ENCODE results near the gene PALLD.

DNA sequence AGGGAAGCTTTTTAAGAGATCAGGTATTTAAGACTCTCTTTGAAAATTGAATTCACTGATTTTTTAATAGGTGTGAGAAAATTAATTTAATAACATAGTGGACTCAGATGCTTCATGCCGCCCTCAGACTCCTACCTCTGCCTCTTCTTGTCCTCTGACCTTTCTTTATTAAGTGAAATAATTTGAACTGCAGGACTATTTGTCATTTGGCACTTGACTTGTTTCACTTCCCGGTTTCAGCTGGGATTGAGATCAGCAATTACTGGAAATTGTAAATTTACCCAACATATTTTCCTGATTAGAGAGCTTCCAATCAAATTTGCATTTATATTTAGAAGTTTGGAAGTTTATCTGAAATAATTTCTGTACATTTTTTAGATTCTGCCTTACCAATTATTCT is 396.4 kb downstream of the PALLD start:
- TF ChIP-seq KDM4B (CRISPR knock-in tag; IDR thresholded peaks at IDR 0.05) (no peak), POLR2A (IDR thresholded peaks at IDR 0.05; ENCODE audit: insufficient read depth in 1 of 2, low read depth in 2 of 2, low read length in 2 of 2) (no peak), YY1 (IDR thresholded peaks at IDR 0.05; ENCODE audit: insufficient read depth, insufficient replicate concordance, low read depth, low read length) (no peak), CTCF (CRISPR knock-in tag; IDR thresholded peaks at IDR 0.05) (no peak), ESRRA (CRISPR knock-in tag; IDR thresholded peaks at IDR 0.05; ENCODE audit: low read depth) (no peak)
- TF ChIP-seq, protein P1, sequence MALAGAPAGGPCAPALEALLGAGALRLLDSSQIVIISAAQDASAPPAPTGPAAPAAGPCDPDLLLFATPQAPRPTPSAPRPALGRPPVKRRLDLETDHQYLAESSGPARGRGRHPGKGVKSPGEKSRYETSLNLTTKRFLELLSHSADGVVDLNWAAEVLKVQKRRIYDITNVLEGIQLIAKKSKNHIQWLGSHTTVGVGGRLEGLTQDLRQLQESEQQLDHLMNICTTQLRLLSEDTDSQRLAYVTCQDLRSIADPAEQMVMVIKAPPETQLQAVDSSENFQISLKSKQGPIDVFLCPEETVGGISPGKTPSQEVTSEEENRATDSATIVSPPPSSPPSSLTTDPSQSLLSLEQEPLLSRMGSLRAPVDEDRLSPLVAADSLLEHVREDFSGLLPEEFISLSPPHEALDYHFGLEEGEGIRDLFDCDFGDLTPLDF (CRISPR knock-in tag; IDR thresholded peaks at IDR 0.05), result no peak
